ENCODE data around the gene CPEB4. TPM values are rescaled to one million over a fixed set of nuclear protein-coding genes. Genes with fewer than 3 reads are reported as not detected.
A peak's percentile ranks its signal among the peaks of the same experiment; 100 is the strongest.

Gene CPEB4
- total and polyA plus RNA-seq, 2 donors (not counting 1 experiment from before 2014, with no cell fraction given): 8.4 to 26.0 TPM

DNA sequence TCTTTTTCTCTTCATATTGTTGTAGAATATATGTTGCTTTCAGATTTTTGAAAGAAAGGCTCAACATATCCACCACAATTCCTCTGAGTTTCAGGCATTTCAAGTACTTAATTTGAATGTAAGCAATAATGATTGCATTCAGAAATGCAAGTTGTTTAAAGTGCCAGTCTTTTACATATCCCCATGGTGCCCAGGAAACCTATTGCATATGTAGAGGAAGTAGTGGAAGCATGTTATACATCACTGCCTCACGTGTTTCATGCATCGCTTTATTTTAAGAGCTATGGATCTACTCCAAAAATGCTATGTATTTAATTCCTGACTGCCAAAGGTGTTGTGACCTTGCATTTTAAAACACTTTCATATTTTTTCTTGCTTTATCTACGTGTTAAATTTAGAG, 28.1 kb downstream of the CPEB4 start:
- Histone ChIP-seq H3K79me2 (ENCODE audit: control insufficient read depth, insufficient read depth, low read length) (peaks cover 28% of the 10 kb centered on the region), H3K9ac (ENCODE audit: low read length) (no peak overlapping the region)
- CTCF ChIA-PET: interaction anchor here (1.6 to 2.6 kb wide), 3 partner anchors 9 to 289 kb away, joined by 4 to 14 read pairs (median 8); no protein-coding TSS in a partner anchor

More for the DNA sequence above, 28.1 kb downstream of the CPEB4 start:
- Histone ChIP-seq H4K20me1 (ENCODE audit: control insufficient read depth, insufficient read depth, low read length, poor library complexity, severe bottlenecking) (no peaks in the 10 kb centered on the region), H3K4me3 (ENCODE audit: control extremely low read depth in 1 of 5, extremely low read depth in 1 of 5, insufficient read depth in 1 of 5, low read depth in 2 of 5, low read length in 4 of 5) (no peak overlapping the region), H3K9me3 (ENCODE audit: control extremely low read depth in 1 of 3, control insufficient read depth in 2 of 3, insufficient read depth in 1 of 3, low read length in 2 of 3) (no peaks in the 10 kb centered on the region), H3K36me3 (replicated peaks in 1 of 2; ENCODE audit: control extremely low read depth in 1 of 2, control insufficient read depth in 1 of 2, extremely low read depth in 1 of 2, insufficient read depth in 2 of 2, low read length in 1 of 2) (peaks cover 2 to 3% of the 10 kb centered on the region in 2 experiments), H3K4me2 (replicated peaks; ENCODE audit: low read depth, low read length, poor library complexity, severe bottlenecking) (peak overlapping the region; percentile 47), H3K4me1 (ENCODE audit: control insufficient read depth in 2 of 2, insufficient read depth in 2 of 2, low read length in 2 of 2) (peaks cover 18 to 24% of the 10 kb centered on the region in 2 donors), H2AFZ (ENCODE audit: insufficient read depth, low read depth, low read length, poor library complexity, severe bottlenecking) (no peak overlapping the region), H3K27ac (ENCODE audit: low read length in 2 of 2) (peak overlapping the region in 1 of 2 donors; percentile 21), H3K27me3 (replicated peaks in 1 of 4; ENCODE audit: control extremely low read depth in 1 of 4, control insufficient read depth in 3 of 4, insufficient read depth in 4 of 4, low read length in 3 of 4) (no peaks in the 10 kb centered on the region)
- H3K27ac Mint-ChIP-seq: peak overlapping the region; percentile 42
- POLR2A ChIA-PET: no interaction called here
- no CpG with 5 or more reads among the region's 3 CpGs for WGBS (ENCODE audit: insufficient coverage)
- no peaks in the 10 kb centered on the region for H3K9me3 Mint-ChIP-seq (ENCODE audit: insufficient read depth)
- H3K4me1 Mint-ChIP-seq: peaks cover 19% of the 10 kb centered on the region
- intact Hi-C loops (cut with micrococcal nuclease): loop anchor here (5.0 kb wide), 1 partner anchor 56 kb away; no protein-coding TSS in a partner anchor
- no peak for TF ChIP-seq EZH2 (IDR thresholded peaks at IDR 0.05; ENCODE audit: borderline replicate concordance, insufficient read depth, low read depth, low read length, poor library complexity, severe bottlenecking)
- TF ChIP-seq, protein P1, sequence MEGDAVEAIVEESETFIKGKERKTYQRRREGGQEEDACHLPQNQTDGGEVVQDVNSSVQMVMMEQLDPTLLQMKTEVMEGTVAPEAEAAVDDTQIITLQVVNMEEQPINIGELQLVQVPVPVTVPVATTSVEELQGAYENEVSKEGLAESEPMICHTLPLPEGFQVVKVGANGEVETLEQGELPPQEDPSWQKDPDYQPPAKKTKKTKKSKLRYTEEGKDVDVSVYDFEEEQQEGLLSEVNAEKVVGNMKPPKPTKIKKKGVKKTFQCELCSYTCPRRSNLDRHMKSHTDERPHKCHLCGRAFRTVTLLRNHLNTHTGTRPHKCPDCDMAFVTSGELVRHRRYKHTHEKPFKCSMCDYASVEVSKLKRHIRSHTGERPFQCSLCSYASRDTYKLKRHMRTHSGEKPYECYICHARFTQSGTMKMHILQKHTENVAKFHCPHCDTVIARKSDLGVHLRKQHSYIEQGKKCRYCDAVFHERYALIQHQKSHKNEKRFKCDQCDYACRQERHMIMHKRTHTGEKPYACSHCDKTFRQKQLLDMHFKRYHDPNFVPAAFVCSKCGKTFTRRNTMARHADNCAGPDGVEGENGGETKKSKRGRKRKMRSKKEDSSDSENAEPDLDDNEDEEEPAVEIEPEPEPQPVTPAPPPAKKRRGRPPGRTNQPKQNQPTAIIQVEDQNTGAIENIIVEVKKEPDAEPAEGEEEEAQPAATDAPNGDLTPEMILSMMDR (IDR thresholded peaks at IDR 0.05): no peak
- no peaks in the 10 kb centered on the region for H3K27me3 Mint-ChIP-seq
- DNase-seq (peak; percentile 38), ATAC-seq (ENCODE audit: low read depth) (no peak)
- H3K4me3 Mint-ChIP-seq: peak overlapping the region; percentile 17

Measured in B cell (primary cell).